Lung (tissue), 12 donors: ENCODE measurements around the gene ALPL. TPM values are rescaled to one million over a fixed set of nuclear protein-coding genes. Genes with fewer than 3 reads are reported as not detected.

Experiments
- ATAC-seq: fragments of 200-7000 bp; cut with Tn5 transposase; one replicate; pipeline ENCODE4 v1.9.1; 2020; ENCODE audit warnings: moderate number of reproducible peaks; ENCODE audit not compliant: insufficient read depth, low FRiP score
- DNase-seq, 3 donors: peaks; one replicate each; pipeline ENCODE4 v3.0.0-alpha.2; 2013 to 2017
- H3K27ac ChIP-seq, 2 donors: one replicate each; pipeline ENCODE4 v1.5.1; 2013; ENCODE audit warnings: mild to moderate bottlenecking in 2 of 2, moderate library complexity in 2 of 2, control low read depth in 1 of 2, inconsistent platforms in 1 of 2, low read depth in 1 of 2, low read length in 1 of 2
- H3K27me3 ChIP-seq, 3 donors: one replicate each; pipeline ENCODE4 v1.5.1; 2013; ENCODE audit warnings: low read length in 2 of 3; ENCODE audit not compliant: control insufficient read depth in 3 of 3, insufficient read depth in 3 of 3
- H3K36me3 ChIP-seq, 4 donors: one replicate each; pipeline ENCODE4 v1.5.1; 2013; ENCODE audit warnings: low read length in 4 of 4, mild to moderate bottlenecking in 1 of 4, moderate library complexity in 1 of 4; ENCODE audit not compliant: control insufficient read depth in 4 of 4, insufficient read depth in 4 of 4
- H3K4me1 ChIP-seq, 5 donors: one replicate each; pipeline ENCODE4 v1.5.1; 2013; ENCODE audit warnings: low read length in 5 of 5, mild to moderate bottlenecking in 2 of 5, moderate library complexity in 1 of 5; ENCODE audit not compliant: control insufficient read depth in 5 of 5, insufficient read depth in 5 of 5
- H3K4me3 ChIP-seq: one replicate; pipeline ENCODE4 v1.5.1; 2013; ENCODE audit warnings: mild to moderate bottlenecking, control low read depth, moderate library complexity
- H3K9ac ChIP-seq, 2 donors: one replicate each; pipeline ENCODE4 v1.5.1; 2013; ENCODE audit warnings: low read length in 2 of 2, control low read depth in 1 of 2; ENCODE audit not compliant: insufficient read depth in 1 of 2
- H3K9me3 ChIP-seq, 4 donors: one replicate each; pipeline ENCODE4 v1.5.1; 2013; ENCODE audit warnings: low read length in 3 of 4, mild to moderate bottlenecking in 1 of 4, moderate library complexity in 1 of 4; ENCODE audit not compliant: control insufficient read depth in 4 of 4, insufficient read depth in 3 of 4
- WGBS, 2 donors: extraction: QIAGEN DNeasy Blood & Tissue Kit; methylation state at CpG; one replicate each; pipeline ENCODE4 v1.1.7; 2013; 5-methylcytosine and 5-hydroxymethylcytosine counted together
- polyA plus RNA-seq, 2 donors: library from polyadenylated mRNA; stranded (reverse); fragments of 200-250 nt; gene quantifications; one replicate each; pipeline ENCODE4 v1.2.1, GENCODE V29; 2013
- total RNA-seq, 2 donors: library from RNA; depleted of rRNA in 1 of 2; stranded (reverse); fragments of >200 nt in 1 of 2; gene quantifications; one replicate each; pipeline ENCODE4 v1.2.1, GENCODE V29; 2014 to 2021
- TF ChIP-seq, protein P1 (sequence below): IDR thresholded peaks from 2 replicates; pipeline ENCODE4 v1.5.1; 2012; ENCODE audit warnings: mild to moderate bottlenecking; ENCODE audit errors: control extremely low read depth, extremely low read depth
- donor health status: control.
- donor health status: control.
- donor health status: Bipolar disorder and iron deficiency.
- donor health status: healthy.
- donor health status: DM: yes; HTN: yes; CAD: no.

ALPL gene
- total and polyA plus RNA-seq, 4 donors, result 38.6 to 242 (median 230) TPM

DNA sequence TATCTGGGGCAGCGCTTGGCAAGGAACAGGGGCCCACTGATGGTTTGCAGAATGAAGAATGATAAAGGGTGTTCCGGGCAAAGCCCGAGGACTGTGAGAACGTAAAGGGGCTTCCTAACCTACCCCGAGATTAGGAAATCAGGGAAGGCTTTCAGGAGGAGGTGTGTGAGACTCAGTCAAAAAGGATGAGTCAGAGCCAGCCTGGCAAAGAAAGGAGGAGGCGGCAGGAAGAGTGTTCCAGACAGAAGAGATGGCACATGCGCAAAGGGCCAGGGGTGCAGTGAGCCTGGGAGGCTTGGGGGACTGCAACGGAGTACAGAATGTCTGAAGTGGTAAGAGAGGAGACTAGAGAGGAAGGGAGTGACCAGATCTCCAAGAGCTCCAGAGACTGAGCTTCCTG, 89.7 kb downstream of the ALPL start:
- no peak for DNase-seq
- Histone ChIP-seq H3K27ac (no peak overlapping the region), H3K27me3 (no peaks in the 10 kb centered on the region), H3K9me3 (peaks cover 0 to 2% (median 0%) of the 10 kb centered on the region in 4 donors), H3K4me3 (no peak overlapping the region), H3K4me1 (no peaks in the 10 kb centered on the region), H3K36me3 (peaks cover 0 to 4% (median 0%) of the 10 kb centered on the region in 4 donors), H3K9ac (no peak overlapping the region)
- TF ChIP-seq, protein P1, sequence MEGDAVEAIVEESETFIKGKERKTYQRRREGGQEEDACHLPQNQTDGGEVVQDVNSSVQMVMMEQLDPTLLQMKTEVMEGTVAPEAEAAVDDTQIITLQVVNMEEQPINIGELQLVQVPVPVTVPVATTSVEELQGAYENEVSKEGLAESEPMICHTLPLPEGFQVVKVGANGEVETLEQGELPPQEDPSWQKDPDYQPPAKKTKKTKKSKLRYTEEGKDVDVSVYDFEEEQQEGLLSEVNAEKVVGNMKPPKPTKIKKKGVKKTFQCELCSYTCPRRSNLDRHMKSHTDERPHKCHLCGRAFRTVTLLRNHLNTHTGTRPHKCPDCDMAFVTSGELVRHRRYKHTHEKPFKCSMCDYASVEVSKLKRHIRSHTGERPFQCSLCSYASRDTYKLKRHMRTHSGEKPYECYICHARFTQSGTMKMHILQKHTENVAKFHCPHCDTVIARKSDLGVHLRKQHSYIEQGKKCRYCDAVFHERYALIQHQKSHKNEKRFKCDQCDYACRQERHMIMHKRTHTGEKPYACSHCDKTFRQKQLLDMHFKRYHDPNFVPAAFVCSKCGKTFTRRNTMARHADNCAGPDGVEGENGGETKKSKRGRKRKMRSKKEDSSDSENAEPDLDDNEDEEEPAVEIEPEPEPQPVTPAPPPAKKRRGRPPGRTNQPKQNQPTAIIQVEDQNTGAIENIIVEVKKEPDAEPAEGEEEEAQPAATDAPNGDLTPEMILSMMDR, result no peak
- WGBS, 2 donors, result 78 to 84% methylated on average over 8 of the region's 8 CpGs
- ATAC-seq, result no peak

DNA sequence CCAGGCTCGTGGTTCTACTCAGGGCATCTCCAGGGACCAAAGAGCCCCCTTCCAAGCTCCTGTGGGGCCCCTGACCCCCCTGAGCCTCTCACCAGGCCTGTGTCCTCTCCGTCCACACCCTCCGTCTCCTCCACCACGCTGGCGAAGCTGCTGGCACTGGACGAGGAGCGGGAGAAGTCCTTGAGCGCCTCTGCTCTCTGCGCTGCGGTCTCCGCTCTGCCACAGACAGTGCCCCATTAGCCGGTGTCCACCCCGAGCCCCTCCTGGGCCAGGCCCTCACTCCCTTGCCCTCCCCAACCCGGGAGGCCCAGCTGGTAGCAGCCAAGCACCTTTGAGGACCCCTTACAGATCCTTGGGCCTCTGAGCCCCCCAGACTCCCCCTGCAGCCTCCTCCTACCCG, 90.2 kb downstream of the ALPL start:
- no peak for ATAC-seq
- WGBS, 2 donors, result 80 to 90% methylated on average over 15 of the region's 15 CpGs

DNA sequence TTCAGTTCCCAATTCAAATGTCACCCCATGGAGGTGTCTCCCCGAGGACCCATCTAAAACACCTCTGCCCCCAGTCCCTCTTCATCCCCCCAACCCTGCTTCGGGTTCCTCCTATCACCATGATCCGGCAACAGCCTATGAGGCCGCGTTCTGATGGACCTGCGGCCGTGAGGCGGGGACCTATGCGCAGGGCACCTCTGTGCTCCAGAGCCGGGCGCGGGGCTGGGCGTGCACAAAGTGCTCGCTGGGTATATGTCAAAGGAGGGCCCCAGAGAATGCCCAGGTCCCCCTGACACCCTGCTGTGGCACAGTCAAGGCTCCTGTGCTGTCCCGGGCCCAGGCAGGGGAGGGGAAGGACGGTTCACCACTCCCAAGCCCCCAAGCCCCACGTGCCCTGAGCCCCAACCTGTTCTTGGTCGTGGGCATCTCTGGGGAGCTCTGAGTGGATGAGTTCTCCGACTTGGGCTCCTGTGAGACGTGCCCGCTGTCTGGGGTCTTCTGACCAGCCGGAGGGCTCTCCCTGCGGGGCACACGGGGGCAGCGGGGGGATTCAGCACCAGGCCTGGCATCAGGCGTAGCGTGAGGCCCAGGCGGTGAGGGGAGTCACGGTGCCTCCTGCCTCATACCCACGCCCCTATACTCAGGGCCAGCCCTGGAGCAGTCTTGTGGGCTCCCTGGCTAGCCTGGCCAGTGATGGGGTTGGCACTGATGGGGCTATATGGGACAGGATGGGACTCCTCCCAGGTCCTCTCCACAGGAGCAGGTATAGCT, 92.2 kb downstream of the ALPL start:
- H3K36me3 ChIP-seq, result peaks cover 0 to 4% (median 0%) of the 10 kb centered on the region in 4 donors

More for the DNA sequence above, 90.2 kb downstream of the ALPL start:
- Histone ChIP-seq H3K27ac (no peak overlapping the region), H3K9me3 (peaks cover 0 to 2% (median 0%) of the 10 kb centered on the region in 4 donors), H3K36me3 (peaks cover 0 to 4% (median 0%) of the 10 kb centered on the region in 4 donors), H3K4me3 (no peak overlapping the region), H3K9ac (no peak overlapping the region), H3K27me3 (no peaks in the 10 kb centered on the region), H3K4me1 (no peaks in the 10 kb centered on the region)
- no peak for DNase-seq
- TF ChIP-seq, protein P1, result no peak

More for the DNA sequence above, 92.2 kb downstream of the ALPL start:
- TF ChIP-seq, protein P1, result no peak
- H3K27me3 ChIP-seq, result no peaks in the 10 kb centered on the region
- peaks cover 0 to 4% (median 0%) of the 10 kb centered on the region in 4 donors for H3K9me3 ChIP-seq
- no peak overlapping the region for H3K4me3 ChIP-seq
- 88 to 90% methylated on average over 29 to 30 of the region's 30 CpGs for WGBS, 2 donors
- ATAC-seq (no peak), DNase-seq (no peak)
- H3K4me1 ChIP-seq, result no peaks in the 10 kb centered on the region
- no peak overlapping the region for H3K27ac ChIP-seq
- H3K9ac ChIP-seq, result no peak overlapping the region
